ENCODE results near the gene ACTL10. TPM values are rescaled to one million over a fixed set of nuclear protein-coding genes. Genes with fewer than 3 reads are reported as not detected.

The ACTL10 gene
- total and polyA plus RNA-seq, 2 of the 13 experiments (the other 11 are each of a cell fraction or from before 2014, with no cell fraction given), result not detected

DNA sequence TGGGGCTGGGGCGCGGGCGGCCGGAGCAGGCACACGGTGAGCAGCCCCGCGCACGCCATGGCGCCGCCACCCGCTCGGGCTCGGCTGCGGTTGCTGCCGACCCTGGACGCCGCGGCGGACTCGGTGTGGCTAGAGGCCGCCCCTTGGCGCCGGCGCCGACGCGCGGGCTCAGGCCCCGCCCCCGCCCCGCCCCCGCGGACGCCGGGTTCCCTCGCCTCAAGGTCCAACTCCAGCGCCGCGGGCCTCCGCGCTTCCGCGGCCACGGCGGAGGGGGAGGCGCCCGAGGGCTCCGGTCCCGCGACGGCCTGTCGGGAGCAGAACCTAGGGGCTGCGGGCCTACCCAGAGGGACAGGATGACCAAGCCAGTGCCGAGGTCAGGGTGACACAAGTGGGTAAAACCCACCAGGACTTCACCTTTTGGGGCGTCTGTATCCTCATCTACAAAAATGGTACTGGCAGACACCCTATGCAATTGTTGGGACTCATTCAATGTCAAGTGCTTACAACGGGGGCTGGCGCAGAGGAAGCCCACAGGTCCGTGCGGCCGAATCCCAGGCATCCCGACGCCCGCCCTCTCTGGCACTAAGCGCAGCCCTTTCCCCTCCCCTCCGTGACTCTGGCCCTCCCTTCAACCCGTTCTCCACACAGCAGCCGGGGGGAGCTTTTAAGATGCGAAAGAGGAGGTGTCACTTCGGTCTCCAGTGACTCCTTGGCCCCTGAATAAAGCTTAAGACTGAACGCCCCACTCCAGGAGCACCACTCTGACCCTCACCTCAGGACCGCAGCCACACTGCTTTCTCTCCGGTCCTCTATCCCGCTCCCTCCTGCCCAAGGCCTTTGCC is 7.8 kb downstream of the ACTL10 start, which contains the start of gene NECAB3 (continued):
- TF ChIP-seq ZNF224 (CRISPR knock-in tag; IDR thresholded peaks at IDR 0.05), result peak; percentile 94
- TF ChIP-seq HCFC1 (IDR thresholded peaks at IDR 0.05; ENCODE audit: low read depth, low read length), result no peak
- TF ChIP-seq ZNF784 (CRISPR knock-in tag; IDR thresholded peaks at IDR 0.05; ENCODE audit: borderline replicate concordance), result peak; percentile 26
- TF ChIP-seq ZNF570 (CRISPR knock-in tag; IDR thresholded peaks at IDR 0.05; ENCODE audit: borderline replicate concordance), result no peak
- no peak for TF ChIP-seq NFRKB (IDR thresholded peaks at IDR 0.05)
- peak; percentile 70 for TF ChIP-seq NKX3-1 (CRISPR knock-in tag; IDR thresholded peaks at IDR 0.05)
- peak; percentile 93 for TF ChIP-seq MEIS1 (CRISPR knock-in tag; IDR thresholded peaks at IDR 0.05; ENCODE audit: borderline replicate concordance)
- no peak for TF ChIP-seq ZNF768 (CRISPR knock-in tag; IDR thresholded peaks at IDR 0.05)
- 0 out of 2 replicates have a peak, but pooled peaks have one; percentile 41 for TF ChIP-seq CSRNP2 (CRISPR knock-in tag; conservative IDR thresholded peaks at IDR 0.05; ENCODE audit: low read depth)
- TF ChIP-seq PLRG1 (conservative IDR thresholded peaks at IDR 0.05), result no peak
- no peak for TF ChIP-seq PAF1 (CRISPR knock-in tag; IDR thresholded peaks at IDR 0.05)
- 0 out of 2 replicates have a peak, but pooled peaks have one; percentile 59 for TF ChIP-seq DNMT1 (CRISPR knock-in tag; IDR thresholded peaks at IDR 0.05)
- peak; percentile 68; the same call in 1 of the 2 replicates for TF ChIP-seq NAIF1 (CRISPR knock-in tag; IDR thresholded peaks at IDR 0.05; ENCODE audit: borderline replicate concordance)
- peak; percentile 77; the same call in 1 of the 2 replicates for TF ChIP-seq ZBTB10 (CRISPR knock-in tag; IDR thresholded peaks at IDR 0.05; ENCODE audit: borderline replicate concordance)
- TF ChIP-seq, protein P1, sequence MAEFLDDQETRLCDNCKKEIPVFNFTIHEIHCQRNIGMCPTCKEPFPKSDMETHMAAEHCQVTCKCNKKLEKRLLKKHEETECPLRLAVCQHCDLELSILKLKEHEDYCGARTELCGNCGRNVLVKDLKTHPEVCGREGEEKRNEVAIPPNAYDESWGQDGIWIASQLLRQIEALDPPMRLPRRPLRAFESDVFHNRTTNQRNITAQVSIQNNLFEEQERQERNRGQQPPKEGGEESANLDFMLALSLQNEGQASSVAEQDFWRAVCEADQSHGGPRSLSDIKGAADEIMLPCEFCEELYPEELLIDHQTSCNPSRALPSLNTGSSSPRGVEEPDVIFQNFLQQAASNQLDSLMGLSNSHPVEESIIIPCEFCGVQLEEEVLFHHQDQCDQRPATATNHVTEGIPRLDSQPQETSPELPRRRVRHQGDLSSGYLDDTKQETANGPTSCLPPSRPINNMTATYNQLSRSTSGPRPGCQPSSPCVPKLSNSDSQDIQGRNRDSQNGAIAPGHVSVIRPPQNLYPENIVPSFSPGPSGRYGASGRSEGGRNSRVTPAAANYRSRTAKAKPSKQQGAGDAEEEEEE (CRISPR knock-in tag; IDR thresholded peaks at IDR 0.05; ENCODE audit: borderline replicate concordance), result peak; percentile 86; the same call in 1 of the 2 replicates
- peak; percentile 75; the same call in 1 of the 2 replicates for TF ChIP-seq REL (CRISPR knock-in tag; conservative IDR thresholded peaks at IDR 0.05)
- peak; percentile 89 for TF ChIP-seq HOXA5 (CRISPR knock-in tag; IDR thresholded peaks at IDR 0.05)
- TF ChIP-seq REST (IDR thresholded peaks at IDR 0.05; ENCODE audit: borderline replicate concordance in 1 of 2, low read depth in 1 of 2, low read length in 2 of 2), result 0 out of 4 replicates have a peak, but pooled peaks of 1 of the 2 experiments have one; percentile 10
